ENCODE data around the gene NEK10.

DNA sequence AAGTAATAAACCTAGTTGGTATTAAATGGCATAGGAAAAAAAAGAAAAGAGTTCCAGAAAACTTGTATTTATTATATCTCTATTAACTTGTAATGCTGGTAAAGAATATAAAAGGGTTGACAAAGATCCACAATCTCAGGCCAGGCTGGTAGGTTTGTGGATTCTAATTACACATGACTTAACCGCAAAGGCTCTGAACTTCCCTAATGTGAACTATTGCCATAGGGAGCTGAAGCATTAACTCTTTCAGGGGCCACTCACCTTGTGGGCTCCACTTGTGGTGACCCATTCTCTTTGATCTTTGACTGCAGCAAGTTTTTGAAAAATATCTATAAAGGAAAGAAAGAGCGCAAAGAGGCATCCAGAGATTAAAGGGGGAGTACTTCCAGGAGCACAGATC is 58.5 kb downstream of the NEK10 start:
- TF ChIP-seq, protein P1, sequence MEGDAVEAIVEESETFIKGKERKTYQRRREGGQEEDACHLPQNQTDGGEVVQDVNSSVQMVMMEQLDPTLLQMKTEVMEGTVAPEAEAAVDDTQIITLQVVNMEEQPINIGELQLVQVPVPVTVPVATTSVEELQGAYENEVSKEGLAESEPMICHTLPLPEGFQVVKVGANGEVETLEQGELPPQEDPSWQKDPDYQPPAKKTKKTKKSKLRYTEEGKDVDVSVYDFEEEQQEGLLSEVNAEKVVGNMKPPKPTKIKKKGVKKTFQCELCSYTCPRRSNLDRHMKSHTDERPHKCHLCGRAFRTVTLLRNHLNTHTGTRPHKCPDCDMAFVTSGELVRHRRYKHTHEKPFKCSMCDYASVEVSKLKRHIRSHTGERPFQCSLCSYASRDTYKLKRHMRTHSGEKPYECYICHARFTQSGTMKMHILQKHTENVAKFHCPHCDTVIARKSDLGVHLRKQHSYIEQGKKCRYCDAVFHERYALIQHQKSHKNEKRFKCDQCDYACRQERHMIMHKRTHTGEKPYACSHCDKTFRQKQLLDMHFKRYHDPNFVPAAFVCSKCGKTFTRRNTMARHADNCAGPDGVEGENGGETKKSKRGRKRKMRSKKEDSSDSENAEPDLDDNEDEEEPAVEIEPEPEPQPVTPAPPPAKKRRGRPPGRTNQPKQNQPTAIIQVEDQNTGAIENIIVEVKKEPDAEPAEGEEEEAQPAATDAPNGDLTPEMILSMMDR (conservative IDR thresholded peaks at IDR 0.05; ENCODE audit: low read depth, low read length), result no peak
- TF ChIP-seq RFX5 (IDR thresholded peaks at IDR 0.05; ENCODE audit: low read depth, low read length) (no peak), POLR2A (IDR thresholded peaks at IDR 0.05; ENCODE audit: low read depth, low read length) (no peak), CEBPB (IDR thresholded peaks at IDR 0.05; ENCODE audit: low read depth, low read length) (no peak), BHLHE40 (IDR thresholded peaks at IDR 0.05; ENCODE audit: low read depth, low read length) (no peak), MAZ (IDR thresholded peaks at IDR 0.05; ENCODE audit: borderline replicate concordance, low read depth, low read length) (no peak), FOS (IDR thresholded peaks at IDR 0.05; ENCODE audit: low read depth, low read length) (no peak), USF2 (IDR thresholded peaks at IDR 0.05; ENCODE audit: low read depth, low read length) (no peak), MXI1 (IDR thresholded peaks at IDR 0.05; ENCODE audit: borderline replicate concordance, low read depth, low read length) (no peak), MAFK (IDR thresholded peaks at IDR 0.05; ENCODE audit: low read depth, low read length) (no peak), NFE2L2 (IDR thresholded peaks at IDR 0.05; ENCODE audit: low read depth, low read length) (no peak), SMC3 (IDR thresholded peaks at IDR 0.05; ENCODE audit: low read depth, low read length) (no peak)
- TF ChIP-seq, protein P2, sequence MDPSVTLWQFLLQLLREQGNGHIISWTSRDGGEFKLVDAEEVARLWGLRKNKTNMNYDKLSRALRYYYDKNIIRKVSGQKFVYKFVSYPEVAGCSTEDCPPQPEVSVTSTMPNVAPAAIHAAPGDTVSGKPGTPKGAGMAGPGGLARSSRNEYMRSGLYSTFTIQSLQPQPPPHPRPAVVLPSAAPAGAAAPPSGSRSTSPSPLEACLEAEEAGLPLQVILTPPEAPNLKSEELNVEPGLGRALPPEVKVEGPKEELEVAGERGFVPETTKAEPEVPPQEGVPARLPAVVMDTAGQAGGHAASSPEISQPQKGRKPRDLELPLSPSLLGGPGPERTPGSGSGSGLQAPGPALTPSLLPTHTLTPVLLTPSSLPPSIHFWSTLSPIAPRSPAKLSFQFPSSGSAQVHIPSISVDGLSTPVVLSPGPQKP (IDR thresholded peaks at IDR 0.05; ENCODE audit: borderline replicate concordance, low read depth, low read length), result no peak
